Skeletal muscle cell (primary cell): Measurements from ENCODE around the gene CATSPER3.

Experiments used
- DNase-seq: peaks from one replicate; pipeline ENCODE4 v3.0.0-alpha.2; 2010; ENCODE audit warnings: low read depth
- H3K4me3 ChIP-seq: 2 replicates; pipeline ENCODE4 v1.5.1; 2011; ENCODE audit warnings: low read depth, mild to moderate bottlenecking, control low read depth, low read length, moderate library complexity

CATSPER3 gene

DNA sequence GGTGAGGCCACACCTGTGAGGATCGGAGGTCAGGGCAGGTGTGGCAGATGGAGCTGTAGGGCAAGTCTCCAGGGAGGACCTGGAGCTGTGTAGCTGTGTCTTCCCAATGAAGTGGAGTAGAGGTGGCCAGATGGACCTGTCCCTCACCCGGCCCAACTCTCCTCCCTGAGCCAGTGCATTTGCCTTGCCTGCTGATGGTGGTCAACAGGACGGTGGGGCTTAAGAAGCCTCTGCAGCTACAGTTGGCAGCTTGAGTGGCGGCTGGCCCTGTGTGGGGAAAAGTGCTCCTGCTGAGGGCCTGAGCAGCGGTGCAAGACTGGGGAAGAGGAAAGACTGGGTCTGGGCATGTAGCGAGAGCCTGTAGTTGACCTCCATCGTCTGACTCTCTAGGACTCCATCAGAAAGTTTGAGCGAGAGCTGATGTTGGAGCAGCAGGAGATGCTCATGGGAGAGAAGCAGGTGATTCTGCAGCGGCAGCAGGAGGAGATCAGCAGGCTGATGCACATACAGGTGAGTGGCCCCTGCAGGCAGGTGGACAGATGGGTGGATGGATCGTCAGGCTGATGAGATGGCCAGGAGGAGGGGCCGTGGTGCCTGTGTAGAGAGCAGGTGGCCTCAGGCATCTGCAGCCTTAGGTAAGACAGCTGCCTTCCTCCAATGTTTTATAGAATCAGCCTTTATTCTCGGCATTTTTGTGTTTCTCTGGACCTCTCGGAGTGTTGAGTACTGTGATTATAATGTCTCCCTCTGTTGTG, 41.5 kb downstream of the CATSPER3 start:
- H3K4me3 ChIP-seq, result no peak overlapping the region
- DNase-seq, result no peak

DNA sequence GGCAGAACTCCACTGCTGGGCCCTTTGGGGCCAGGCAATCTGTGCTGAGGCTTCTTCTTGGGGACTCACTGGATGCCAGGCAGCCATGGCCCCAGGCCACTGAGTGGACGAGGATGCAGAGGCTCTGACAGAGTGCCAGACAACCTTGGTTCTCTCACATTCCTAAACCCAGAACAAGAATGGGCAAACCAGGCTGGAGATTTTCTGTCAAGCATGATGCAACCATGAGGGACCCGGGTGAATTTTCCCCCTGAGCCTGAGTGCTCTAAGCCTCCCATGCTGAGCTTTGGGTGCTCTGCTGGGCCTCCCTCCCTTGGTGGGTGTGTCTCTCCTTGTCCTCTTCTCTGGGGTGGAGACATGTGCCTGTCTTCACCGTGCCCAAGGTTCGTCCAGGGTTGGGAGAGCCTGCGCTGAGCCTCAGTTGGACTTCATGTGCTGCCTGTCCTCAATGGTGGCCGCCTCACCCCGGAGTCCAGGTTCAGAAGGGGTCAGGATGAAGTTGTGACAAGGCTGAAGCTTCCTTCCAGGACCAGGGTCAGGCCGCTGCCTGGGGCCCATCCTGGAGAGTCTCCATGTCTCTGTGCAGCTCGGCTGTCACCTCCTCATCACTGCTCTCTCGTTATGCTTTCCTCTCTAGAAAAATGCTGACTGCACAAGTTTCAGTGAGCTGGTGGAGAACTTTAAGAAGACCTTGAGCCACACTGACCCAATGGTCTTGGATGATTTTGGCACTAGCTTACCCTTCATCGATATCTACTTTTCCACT, 42.2 kb downstream of the CATSPER3 start:
- DNase-seq, result no peak
- H3K4me3 ChIP-seq, result no peak overlapping the region

DNA sequence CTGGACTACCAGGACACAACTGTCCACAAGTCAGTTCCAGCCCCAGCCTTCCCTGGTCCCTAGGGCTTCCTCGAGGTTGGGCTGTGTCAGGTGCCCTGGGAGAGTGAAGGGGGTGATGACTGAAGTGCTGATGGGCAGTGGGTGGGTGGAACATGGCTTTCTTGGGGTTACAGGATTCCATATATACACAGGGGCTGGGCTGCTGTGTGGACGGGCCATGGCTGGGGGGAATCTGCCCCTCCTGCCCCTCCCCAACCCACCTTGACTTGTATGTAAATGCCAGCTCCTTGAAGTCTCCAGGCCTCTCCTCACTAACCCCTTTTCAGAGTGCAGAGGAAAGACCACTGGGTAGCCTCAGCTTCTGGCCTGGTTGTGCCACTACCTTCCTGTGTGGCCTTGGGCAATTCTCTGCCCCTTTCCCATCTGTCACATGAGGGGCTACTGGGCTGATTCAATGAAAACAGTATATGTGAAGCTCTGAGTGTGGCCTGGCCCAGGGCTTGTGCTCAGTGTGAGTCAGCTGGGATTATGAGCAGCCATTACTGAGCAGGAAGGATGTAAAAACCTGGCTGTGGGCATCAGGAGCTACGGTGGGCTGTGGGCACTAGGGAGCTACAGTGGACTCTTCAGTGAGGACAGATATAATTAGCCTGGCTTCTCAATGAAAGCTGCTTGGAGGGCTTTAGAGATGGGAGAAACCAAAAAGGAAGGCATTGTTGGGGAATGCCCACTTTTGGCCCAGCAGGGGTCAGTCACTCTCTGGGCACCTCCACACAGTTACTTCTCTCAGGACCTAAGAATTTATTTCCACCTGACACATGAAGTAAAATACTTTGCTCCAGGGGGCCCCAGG, 43.0 kb downstream of the CATSPER3 start:
- no peak overlapping the region for H3K4me3 ChIP-seq
- no peak for DNase-seq

DNA sequence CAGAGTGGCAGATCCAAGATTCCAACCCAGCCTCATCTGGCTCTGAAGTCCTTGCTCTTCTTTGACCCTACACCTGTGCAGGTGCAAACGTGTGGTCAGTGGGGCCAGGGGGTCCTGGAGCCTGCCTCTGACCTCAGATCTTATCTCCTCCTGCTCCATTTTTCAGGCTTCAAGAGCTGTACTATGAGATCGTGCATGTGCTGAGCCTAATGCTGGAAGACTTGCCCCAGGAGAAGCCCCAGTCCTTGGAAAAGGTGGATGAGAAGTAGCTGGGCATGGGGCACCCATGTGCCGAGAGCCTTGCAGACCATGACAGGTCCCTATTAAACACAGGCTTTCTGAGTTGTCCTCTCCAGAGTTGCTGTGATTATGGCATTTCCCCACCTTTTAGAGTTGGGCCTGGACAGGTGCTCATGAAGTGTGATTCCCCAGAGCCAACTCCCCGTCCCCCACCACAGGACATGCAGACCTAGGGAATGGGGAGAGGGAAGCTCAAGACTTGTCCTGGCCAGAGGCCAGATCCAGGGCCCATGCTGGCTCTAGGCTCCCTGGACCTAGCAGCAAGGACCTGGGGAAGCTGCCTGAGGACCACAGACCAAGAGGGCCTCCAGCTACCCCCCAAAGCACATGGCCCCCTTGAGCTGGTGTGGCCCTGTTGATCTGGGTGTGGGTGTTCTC, 43.8 kb downstream of the CATSPER3 start:
- no peak overlapping the region for H3K4me3 ChIP-seq
- DNase-seq, result no peak

DNA sequence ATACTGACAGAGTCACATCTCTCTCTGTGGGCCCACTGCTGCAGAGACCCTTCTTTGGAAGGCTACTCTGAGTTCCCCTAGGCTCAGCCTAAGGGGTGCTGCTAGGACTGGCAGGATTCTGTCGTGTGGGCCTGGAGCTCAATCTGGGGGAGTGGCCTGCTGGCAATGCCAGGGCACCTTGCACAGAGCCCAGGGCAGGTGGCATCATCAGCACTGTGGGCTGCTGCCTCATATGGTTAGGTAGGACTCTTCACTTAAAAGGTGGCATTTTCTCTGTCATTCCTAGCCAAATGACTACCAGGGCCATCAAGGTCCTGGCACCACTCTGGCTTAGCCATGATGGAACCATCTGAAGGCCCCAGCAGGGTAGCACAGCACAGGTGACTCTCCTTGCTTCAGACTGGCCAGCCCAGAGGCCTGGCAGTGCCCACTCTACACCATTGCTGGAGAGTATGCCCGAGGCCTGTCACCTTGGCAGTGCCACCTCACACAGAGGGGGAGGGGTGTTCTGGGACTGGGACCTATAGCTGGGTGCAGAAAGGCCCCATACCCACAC, 44.4 kb downstream of the CATSPER3 start:
- H3K4me3 ChIP-seq, result no peak overlapping the region
- no peak for DNase-seq

DNA sequence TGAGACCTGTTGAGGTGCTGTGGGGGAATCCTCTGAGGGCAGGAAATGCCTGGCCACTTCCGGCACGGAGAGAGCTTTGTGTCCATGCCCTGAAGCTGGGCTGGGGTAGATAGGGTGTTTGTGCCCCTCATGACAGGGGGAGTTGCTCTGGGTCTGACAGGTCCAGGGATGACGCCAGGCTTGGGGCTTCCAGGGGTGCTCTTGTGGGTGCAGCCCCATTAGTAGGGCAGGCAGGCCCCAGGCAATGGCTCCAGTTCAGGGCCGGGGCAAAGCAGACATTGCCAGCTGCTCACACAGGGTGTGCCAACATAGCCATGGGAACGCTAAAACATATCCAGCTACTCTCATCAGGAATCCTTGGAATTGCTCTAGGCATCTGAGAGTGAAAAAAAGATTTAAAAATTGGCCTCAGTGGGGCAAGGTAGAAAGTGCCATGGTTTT, 45.3 kb downstream of the CATSPER3 start:
- DNase-seq, result no peak
- H3K4me3 ChIP-seq, result no peak overlapping the region

DNA sequence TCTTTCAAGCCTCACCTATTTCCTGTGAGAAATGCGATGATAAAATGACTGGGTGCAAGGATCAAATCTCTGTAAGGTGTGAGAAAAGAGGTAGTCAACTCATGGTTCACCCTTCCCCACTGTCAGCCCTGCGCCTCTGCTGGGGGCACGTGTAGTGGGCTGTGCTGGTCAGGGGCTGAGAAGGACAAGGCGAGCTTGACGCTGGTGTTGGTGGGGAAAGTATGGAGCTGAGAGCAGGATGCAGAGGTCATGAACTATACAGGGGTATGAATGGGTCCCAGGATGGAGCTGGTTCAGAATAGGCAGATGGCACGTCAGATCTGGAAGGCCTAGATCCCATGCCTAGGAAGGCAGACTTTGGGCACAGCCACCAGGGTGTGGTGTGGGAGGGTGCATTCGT, 45.7 kb downstream of the CATSPER3 start:
- DNase-seq, result no peak
- H3K4me3 ChIP-seq, result no peak overlapping the region

DNA sequence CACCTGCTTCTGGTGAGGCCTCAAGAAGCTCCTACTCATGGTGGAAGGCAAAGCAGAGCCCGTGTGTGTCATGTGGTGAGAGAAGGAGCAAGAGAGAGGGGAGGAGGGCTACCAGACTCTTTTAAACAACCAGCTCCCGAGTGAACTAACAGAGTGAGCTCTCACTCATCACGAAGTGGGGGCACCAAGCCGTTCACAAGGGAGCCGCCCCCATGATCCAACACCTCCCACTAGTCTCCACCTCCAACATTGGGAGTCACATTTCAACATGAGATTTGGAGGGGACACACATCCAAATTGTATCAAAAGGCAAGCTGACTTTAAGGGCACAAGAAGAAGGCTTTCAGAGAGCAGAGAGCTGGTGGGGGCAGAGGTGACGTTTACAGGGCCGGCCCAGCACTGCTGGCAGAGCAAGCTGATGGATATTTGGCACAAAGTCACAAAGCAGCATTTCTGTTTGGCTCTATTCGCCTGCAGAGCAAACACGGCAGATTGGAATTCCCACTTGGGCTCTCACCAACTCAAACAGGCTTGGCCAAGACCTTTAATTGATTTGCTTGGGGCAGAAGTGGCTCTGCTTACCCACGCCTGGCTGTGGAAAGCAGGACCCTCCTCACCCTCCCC, 46.4 kb downstream of the CATSPER3 start:
- H3K4me3 ChIP-seq, result no peak overlapping the region
- DNase-seq, result no peak

DNA sequence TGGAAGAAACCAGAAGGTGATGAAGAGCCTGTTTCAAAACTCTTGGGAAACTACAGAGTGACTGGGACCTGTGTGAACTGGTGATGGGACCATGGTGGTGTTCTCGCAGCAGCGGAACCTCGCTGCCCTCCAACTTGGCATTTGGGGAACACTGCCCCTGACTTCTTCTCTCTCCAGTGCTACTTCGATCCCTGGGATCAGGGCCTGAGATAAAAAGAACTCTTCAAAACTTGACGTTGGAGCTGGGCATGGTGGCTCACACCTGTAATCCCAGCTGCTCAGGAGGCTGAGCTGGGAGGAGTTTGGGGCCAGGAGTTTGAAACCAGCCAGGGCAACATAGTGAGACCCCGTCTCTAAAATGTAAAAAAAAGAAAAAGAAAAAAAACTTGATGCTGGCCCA, 48.2 kb downstream of the CATSPER3 start:
- DNase-seq, result no peak

DNA sequence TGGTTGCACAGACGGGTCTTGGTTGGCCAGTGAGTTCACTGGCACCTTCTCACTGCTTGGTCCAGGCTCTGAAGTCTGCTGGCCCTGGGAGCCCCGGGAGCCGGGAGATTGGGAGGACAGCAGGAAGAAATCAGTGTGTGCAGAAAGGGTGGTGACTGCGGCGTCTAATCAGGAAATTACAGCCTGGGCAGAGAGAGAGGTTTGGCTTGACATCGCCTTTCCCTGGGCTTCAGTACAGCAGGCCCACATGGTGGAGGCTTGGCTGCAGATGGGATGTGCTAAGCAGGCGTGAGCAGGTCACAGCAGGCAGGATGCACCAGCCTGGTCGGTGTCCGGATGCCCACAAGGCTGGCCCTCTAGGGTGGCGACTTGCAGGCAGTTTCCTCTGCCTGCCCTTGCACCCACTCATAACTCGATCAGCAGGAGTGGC, 49.2 kb downstream of the CATSPER3 start:
- no peak overlapping the region for H3K4me3 ChIP-seq
- DNase-seq, result no peak

More for the DNA sequence above, 48.2 kb downstream of the CATSPER3 start:
- no peak overlapping the region for H3K4me3 ChIP-seq

DNA sequence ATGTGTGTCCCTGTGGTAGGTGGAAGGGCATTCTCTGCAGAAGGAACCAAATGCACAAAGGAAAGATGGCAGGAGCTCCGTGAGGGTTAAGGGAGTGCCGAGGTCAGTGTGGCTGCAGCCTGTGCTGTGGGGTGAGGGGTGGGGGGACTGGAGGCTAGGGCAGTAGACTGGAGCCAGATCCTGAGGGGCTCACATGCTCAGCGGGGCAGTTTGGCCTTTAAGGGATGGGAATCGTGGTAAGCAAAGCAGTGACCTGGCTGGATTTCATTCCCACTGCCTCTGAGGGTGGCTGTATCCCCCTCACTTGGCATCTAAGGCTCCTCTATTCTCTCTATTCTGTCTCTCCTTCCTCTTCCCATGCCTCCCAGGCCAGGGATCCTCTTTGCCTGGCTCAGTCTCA, 50.8 kb downstream of the CATSPER3 start:
- no peak overlapping the region for H3K4me3 ChIP-seq
- no peak for DNase-seq

DNA sequence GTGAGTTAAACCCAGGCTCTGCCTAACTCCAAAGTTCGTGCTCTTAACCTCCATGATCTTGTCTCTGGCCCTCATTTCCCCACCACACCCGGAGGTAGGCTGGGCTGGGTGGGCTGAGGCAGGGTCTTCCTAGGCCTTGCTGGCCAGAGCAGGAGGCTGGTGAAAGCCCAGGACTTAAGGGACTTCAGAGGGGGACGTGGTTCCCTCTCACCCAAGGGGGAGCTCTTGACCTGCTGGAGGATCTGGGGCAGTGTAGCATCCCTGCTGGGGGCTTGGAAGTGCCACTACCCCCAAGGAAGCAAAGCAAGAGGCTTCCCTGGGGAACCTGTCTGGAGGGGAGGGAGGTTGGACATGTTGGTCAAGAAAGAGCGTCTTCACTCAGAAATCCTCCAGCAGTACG, 51.6 kb downstream of the CATSPER3 start:
- H3K4me3 ChIP-seq, result no peak overlapping the region
- no peak for DNase-seq

DNA sequence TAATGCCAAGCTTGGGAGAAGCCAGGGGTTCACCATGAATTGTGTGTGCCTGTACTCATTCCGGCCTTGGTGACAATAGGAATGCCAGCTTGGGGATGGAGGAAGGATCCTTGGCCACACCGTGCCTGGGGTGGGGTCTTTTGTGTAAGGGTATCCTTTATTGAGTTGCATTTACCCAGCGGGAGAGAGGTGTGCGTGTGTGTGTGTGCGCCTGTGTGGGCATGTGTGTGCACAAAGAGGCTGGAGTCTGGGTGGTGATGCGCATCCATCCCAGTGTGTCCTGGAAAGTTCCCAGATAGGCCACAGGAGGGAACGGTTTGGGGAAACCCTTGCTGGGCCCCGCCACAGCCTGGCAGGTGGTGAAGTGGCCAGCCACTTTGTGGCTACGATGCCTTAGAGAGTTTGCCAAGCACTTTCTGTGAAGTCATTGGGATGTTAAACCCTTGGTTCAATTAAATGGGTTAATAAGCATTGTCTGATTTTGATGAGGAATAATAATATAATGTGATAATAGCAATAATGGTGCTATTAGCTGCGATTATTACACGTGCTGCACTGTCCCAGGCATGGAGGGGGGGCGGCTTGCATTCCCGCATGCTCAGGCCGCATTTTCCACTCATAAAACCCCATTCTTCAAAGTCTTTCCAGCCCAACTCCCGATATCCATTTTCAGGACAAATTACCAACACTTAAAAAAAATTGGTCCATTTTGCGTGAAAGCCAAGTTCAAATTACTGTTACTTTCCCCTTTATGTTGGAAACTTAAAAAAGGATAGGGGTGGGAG, 52.6 kb downstream of the CATSPER3 start:
- no peak overlapping the region for H3K4me3 ChIP-seq
- DNase-seq, result no peak

DNA sequence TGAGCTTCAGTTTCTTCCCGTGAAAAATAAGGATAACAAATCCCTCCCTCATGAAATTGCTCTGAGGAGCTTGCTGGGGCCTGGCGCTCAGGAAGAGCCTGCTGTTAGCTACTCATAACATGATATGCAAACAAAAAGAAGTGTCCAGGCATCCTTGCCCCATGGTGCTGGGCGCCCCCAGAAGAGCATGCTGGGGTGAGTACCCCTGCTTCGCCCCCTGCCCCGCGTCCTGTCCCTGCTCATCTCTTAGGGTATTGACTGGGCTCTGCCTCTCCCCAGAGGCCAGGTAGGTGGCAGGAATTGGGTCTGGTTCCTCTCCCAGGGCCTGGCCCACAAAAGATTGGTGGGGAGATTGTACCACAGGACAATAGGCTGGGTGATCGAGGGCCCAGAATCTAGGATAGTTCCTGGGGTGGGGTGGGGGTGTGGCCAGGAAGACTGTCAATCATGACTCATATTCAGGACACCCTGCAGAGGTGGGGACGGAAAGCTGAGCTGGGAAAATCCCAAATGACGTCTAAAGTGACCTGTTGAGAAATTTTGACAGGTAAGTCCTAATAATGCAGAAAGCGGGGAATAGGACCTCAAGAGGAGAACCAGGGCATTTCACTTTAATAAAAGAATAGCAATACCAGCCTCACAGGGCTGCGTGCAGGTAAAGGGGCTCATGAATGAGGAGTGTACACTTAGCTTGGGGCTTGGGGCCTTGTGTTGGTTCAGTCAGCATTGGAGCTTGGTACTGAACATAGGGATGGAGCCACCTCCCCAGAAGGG, 57.4 kb downstream of the CATSPER3 start:
- no peak for DNase-seq
- no peak overlapping the region for H3K4me3 ChIP-seq

DNA sequence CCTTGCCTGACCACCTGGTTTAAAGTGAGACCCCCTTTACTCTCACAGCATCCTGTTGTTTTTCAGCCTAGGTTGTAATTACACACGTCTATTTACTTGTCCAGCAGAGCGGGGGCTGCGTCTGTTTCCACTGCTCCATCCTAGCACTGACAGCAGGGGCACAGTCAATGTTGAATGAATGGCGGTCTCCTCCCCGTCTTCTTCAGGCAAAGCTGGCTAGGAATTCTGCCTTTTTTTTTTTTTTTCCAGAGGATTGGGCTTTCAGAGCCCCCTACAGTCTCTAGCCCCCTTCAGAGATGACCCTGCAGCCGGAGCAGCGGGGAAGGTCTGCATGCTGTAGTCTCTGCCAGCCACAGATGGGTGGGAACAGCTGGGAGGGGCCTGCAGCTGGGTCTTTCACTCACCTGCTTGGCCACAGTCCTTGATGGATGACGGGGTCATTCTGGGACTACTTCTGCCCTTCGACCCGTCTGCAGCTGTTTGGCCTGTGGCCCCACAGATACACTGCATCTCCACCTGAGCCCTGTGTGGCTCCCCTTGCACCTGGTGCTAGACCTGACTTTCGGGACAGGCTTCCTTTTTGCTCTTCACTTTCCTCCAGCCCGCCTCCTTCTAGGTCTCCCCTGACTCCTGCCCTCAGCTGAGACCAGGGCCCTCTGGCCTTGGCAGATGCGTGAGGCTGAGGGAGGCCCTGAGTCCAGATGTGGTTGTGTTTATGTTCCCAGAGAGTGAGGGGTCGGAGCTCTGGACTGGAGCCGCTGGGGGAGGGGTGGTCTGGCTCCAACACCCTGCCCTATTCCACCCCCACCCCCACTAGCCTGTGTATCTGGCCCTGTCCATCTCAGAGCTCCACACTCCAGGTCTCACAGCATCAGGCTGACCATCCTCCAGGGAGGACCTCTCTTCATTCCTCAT, 58.3 kb downstream of the CATSPER3 start:
- no peak for DNase-seq
- H3K4me3 ChIP-seq, result no peak overlapping the region

DNA sequence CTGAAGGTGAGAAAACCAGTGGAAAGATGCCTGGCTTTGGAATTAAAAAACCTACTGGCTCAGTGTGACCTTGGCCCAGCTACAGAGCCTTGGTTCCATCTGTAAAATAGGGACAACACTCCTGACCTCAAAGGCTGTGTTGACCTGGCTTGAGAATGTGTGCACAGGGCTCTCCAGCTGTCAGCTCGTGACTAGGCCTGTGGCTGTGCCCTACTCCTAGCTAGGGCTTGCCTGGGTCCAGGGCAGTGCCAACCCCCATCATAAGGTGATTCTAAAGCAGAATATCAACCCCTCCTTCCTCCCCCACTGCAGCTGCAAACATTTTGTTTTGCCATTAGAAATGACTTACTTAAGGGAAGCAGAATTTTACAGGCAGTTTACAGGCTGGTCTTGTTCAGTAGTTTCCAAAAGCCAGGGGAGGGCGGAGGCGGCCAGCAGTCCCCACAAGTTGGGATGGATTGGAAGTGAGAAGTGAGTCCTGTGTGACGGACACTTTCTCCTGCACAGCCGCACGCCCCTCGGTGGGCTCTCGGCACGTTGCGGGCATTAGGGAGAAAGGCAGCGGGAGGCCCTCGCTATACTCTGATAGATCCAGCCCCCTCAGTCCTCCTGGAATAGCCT, 59.0 kb downstream of the CATSPER3 start:
- no peak overlapping the region for H3K4me3 ChIP-seq
- DNase-seq, result no peak
